ENCODE data around the gene FAM149B1. TPM values are rescaled to one million over a fixed set of nuclear protein-coding genes. Genes with fewer than 3 reads are reported as not detected.

Gene FAM149B1
- total RNA-seq, 1 experiment from 2014 or later: 17.5 TPM

DNA sequence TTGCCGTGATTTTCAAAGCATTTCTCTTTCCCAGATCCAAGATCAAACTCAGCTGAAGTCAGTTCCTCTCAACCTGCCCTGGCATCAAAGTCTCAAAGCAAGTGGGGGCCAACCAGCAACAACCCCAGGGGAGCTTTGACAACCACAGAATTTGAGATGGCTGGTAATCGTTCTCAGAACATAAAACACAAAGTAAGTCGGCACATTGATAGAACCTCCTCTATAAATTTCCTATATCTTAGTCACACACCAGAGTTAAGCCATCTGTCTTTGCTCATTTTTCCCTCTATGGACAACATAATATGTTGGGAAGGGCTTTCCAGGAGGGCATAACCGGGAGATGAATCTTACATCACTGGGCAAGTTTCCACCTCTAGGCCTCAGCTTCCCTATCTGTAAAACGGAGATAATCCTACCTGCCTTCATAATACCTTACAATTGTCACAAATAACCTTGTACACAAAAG lies 80.4 kb downstream of the FAM149B1 start:
- H3K9me2 ChIP-seq (ENCODE audit: insufficient read depth): no peaks in the 10 kb centered on the region
- intact Hi-C loops (cut with micrococcal nuclease): loop anchor here (5.0 kb wide), 2 partner anchors 379 to 394 kb away; partner anchors contain the start of gene MYOZ1
- CTCF ChIA-PET: interaction anchor here (1.6 kb wide), 1 partner anchor 14 kb away, joined by 4 read pairs; no protein-coding TSS in a partner anchor
- BruUV-seq (replicated peaks): no TSS peak
- no peaks in the 10 kb centered on the region for H3K27me3 ChIP-seq (ENCODE audit: insufficient read depth, low read length)
- no peak for TF ChIP-seq TCF7L2 (IDR thresholded peaks at IDR 0.05; ENCODE audit: borderline replicate concordance, extremely low read depth, insufficient read depth, insufficient read length)
- no peak for TF ChIP-seq ATF3 (IDR thresholded peaks at IDR 0.05)
- no peak for TF ChIP-seq FOSL1 (IDR thresholded peaks at IDR 0.05; ENCODE audit: low read depth)
- no peak for TF ChIP-seq EZH2phosphoT487 (IDR thresholded peaks at IDR 0.05; ENCODE audit: borderline replicate concordance)
- TF ChIP-seq SRF (IDR thresholded peaks at IDR 0.05; ENCODE audit: low read depth): no peak
- no peak for TF ChIP-seq POLR2AphosphoS5 (IDR thresholded peaks at IDR 0.05; ENCODE audit: low read depth, low read length)
- TF ChIP-seq EZH2 (IDR thresholded peaks at IDR 0.05): no peak
- TF ChIP-seq SP1 (IDR thresholded peaks at IDR 0.05; ENCODE audit: low read depth): no peak
- no peaks in the 10 kb centered on the region for H3K9me3 ChIP-seq (ENCODE audit: control insufficient read depth in 1 of 2, insufficient read depth in 1 of 2, low read depth in 1 of 2, low read length in 2 of 2)
- peaks cover 19 to 40% of the 10 kb centered on the region in 2 experiments for H3K4me1 ChIP-seq (ENCODE audit: control insufficient read depth in 1 of 2, insufficient read depth in 2 of 2, low read length in 2 of 2)
- ATAC-seq: no peak
- peaks cover 3% of the 10 kb centered on the region; the same call in 1 of the 2 replicates for H4K20me1 ChIP-seq (ENCODE audit: insufficient read depth)
- peak overlapping the region in 1 of 2 experiments; percentile 67; a peak in 3 of 4 replicates for H3K4me3 ChIP-seq (replicated peaks in 1 of 2; ENCODE audit: low read depth in 1 of 2, low read length in 2 of 2)
- DNase-seq (ENCODE audit: low read depth, low spot score): no peak
- RAD21 ChIA-PET (ENCODE audit: low non-redundant PET in 1 of 2, low total read pairs in 2 of 2, uncharacterized antibody in 2 of 2, unreplicated experiment in 2 of 2): no interaction called here
- H3K79me2 ChIP-seq (ENCODE audit: insufficient read depth, low read length): peaks cover 87% of the 10 kb centered on the region
- H2AFZ ChIP-seq (ENCODE audit: low read depth, low read length, poor library complexity, severe bottlenecking): no peak overlapping the region
- H3K36me3 ChIP-seq (ENCODE audit: control insufficient read depth in 1 of 2, insufficient read depth in 2 of 2, low read length in 2 of 2): peaks cover 24 to 41% of the 10 kb centered on the region in 2 experiments
- peak overlapping the region; percentile 85 for H3K9ac ChIP-seq (ENCODE audit: low read length)
- POLR2A ChIA-PET: interaction anchor here (2.0 to 2.6 kb wide), 3 partner anchors 15 to 247 kb away, joined by 5 to 14 read pairs (median 12); partner anchors contain the start of gene PPP3CB
- H3K27ac ChIP-seq (ENCODE audit: low read depth, low read length): peak overlapping the region; percentile 92
- H3K4me2 ChIP-seq (ENCODE audit: low read length): peak overlapping the region; percentile 84

Data from HCT116 (cell line).